Bone marrow (tissue), 2 donors: ENCODE data around the gene SAMD11.
A peak's percentile ranks its signal among the peaks of the same experiment; 100 is the strongest.
"Not testable (repeated sequence)": the region's sequence is repeated elsewhere in the genome, so short reads cannot be mapped to it uniquely, and the experiment has no call there.

ENCODE experiments used
- DNase-seq, 2 donors: peaks; one replicate each; lab custom pipeline; 2025; lab: John Stamatoyannopoulos, UW

Gene SAMD11

DNA sequence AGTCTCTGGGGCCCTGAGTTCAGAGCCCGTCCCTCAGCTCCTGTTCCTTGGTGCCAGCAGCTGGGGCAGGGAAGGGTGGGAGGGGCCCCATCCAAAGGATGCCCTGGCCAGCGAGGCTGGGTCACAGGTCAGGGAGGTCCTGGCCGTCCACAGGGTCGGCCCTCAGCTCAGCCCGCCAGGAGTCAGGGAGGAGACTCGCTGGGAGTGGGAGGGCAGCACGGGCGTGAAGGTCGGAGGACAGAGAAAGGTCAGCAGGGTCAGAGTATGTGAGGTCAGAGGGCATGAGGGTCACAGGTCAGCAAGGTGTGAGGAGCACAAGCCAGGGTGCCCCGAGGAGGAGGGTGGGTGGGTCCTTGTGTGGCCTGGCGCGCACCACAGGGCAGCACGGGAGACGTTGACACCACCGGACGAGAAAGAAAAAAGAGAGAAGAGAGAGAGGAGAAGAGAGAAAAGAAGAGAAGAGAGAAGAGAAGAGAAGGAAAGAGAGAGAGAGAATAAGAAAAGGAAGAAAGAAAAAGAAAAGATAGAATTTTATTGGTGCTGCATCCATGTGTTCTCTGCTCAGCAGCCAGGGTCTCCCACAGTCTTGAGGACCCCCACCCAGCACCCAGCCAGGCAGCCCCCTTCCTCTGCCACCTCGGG is 51.1 kb downstream of the SAMD11 start:
- DNase-seq, result no peak

DNA sequence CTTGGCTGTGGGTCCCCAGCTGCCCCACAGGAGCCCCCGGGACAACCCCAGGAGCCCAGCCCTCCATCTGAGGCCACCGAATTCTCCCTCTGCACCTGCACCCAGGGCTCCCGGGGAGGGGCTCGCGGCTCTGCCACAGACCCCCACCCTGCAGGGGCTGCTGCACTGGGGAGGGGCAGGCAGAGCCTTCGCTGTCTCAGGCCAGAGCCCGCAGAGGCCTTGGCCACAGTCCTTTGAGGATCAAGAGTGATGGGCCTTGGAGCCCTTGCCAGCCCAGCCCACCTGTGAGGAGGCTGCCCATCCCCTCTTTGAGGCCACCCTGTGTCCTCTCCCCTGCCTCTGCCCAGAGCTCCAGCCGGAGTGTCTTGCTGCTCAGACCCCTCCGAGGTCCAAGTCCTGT is 51.6 kb downstream of the SAMD11 start:
- no peak for DNase-seq

DNA sequence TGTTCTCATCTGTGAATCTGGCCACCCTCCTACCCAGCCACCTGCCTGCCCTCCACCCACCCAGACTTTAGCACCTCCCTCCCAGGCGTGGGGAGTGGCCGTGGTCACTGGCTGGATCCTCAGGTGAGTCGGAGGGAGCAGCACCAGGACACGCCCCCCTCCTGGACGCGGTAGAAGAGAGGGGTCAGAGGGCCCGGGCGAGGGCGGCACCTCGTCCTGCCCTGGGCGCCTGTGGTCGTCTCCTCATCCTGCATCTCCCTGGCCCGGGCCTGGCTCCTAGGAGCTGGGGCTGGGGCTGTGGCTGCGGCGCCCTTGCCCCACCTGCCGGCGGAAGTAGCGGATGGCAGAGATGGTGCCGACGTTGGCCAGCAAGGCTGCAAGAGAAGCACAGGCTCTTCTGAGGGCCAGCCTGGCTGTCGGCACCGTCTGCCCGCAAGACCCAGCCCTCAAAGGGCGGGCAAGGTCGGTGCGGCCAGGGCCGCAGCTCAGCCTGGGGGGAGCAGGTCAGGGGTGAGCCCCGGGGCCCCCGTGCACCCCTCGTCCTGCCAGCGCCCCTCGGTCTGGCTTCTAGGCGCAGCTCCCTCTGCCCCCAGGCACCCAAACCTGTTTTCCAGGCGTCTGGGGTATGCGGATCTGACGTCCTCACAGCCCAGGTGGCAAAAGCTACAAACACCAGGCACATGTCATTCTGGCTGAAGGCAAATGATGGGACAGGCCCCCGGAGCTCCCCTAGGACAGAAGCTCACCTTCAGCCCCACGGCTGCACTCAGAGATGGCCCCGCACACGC is 52.4 kb downstream of the SAMD11 start:
- peak; percentile 10 to 45 for DNase-seq

DNA sequence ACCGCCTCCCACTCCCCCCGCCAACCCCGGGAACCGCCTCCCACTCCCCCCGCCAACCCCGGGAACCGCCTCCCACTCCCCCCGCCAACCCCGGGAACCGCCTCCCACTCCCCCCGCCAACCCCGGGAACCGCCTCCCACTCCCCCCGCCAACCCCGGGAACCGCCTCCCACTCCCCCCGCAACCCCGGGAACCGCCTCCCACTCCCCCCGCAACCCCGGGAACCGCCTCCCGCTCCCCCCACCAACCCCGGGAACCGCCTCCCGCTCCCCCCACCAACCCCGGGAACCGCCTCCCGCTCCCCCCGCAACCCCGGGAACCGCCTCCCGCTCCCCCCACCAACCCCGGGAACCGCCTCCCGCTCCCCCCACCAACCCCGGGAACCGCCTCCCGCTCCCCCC is 53.1 kb downstream of the SAMD11 start:
- DNase-seq, result not testable (repeated sequence)

DNA sequence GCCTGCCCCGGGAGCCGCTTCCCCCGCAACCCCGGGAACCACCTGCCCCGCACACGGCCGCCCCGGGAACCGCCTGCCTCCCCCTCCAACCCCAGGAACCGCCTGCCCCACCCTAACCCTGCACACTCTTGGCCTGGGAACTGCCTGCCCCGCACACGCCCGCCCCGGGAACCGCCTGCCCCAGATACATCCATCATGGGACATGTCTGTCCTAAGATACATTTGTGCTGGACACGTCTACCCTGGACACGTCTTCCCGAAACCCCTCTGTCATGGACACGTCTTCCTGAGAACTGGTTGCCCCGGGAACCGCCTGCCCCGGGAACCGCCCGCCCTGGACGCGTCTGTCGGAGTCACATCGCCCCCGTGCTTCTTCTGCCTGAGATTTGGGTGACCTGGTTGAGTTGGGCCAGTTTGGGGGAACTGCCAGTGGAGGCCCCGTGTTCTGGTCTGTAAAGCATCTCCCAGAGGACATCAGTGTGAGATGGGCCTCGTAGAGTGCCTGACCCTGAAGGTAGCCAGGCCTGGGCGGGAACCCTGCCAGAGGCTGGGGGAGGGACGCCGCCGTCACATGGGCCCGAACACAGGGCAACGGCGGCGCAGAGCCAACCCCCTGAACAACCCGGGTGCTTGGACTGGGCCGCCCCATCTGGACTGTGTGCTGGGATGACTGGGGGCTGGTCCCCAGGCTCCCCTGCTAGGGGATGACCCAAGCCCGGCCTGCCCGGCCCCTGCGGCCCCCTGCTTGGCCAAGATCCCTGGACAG is 54.5 kb downstream of the SAMD11 start:
- DNase-seq, result no peak

DNA sequence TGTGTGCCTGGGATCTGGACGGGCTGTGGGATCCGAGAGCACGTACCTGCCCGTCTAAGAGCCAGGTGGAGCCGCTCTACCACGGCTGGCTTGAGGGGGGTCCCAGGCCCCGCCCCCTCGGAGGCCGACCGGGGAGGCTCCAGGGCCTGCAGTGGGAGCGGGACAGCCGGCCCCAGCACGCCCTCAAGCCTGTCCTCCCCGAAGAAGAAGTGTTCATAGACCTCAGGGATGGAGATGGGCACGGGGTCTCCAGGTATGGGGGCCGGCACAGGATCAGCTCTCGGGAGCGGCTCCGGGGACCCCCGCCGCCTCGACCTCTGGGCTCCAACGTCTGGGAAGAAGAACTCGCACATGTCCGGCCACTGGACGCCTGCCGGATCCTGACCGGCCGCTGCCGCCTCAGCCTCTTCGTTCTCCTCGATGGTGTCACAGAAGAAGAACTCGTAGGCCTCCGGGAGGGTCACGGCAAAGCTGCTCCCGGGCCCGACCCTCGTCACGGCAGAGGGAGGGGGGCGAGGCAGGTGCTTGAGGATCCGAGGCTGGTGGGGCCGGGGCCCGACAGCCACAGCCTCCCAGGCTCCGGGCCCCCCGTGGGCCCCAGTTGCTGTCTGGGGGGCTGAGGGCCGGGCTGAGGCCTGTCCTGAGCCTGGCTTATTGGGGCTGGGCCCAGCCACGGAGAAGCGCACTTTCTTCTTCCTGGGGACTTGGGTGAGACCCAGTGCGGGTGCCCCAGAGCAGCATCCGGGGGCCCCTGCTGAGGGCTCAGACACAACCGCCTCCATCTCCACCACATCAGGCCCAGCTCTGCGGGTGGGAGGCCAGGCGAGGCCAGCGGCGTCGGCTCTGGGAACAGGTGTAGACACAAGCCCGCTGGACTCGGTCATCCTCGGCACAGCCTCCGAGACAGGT is 55.4 kb downstream of the SAMD11 start:
- DNase-seq, result no peak

DNA sequence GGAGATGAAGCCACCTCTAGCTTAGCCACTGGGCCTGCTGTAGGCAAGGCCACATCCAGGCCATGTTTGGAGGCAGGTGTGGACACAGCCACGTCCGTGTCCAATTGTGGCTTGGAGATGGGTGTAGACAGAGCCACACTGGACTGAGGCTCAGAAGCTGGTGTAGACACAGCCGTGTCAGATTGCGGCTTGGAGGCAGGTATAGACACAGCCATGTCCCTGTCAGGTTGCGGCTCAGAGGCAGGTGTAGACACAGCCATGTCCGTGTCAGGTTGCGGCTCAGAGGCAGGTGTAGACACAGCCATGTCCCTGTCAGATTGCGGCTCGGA is 56.0 kb downstream of the SAMD11 start:
- DNase-seq, result no peak

DNA sequence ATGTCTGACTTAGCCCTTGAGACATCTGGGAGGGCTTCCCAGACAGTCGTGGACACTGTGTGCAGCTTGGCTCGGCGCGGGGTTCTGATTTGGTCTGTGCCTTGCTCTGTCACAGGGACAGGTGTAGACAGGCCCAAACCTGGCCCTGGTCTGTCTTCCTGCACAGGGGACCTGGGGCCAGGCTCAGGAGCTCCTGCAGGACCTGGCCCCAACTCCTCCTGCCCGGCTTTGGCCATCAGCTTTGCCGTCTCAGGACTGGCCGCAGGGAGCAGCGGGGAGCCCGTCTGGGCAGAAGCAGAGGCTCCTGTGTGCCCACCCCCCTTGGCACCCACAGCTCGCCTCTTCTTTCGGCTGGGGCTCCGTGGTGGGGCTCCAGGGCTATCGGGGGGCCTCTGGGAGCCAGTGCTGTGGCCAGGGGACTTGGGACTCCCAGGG is 56.4 kb downstream of the SAMD11 start:
- no peak for DNase-seq

DNA sequence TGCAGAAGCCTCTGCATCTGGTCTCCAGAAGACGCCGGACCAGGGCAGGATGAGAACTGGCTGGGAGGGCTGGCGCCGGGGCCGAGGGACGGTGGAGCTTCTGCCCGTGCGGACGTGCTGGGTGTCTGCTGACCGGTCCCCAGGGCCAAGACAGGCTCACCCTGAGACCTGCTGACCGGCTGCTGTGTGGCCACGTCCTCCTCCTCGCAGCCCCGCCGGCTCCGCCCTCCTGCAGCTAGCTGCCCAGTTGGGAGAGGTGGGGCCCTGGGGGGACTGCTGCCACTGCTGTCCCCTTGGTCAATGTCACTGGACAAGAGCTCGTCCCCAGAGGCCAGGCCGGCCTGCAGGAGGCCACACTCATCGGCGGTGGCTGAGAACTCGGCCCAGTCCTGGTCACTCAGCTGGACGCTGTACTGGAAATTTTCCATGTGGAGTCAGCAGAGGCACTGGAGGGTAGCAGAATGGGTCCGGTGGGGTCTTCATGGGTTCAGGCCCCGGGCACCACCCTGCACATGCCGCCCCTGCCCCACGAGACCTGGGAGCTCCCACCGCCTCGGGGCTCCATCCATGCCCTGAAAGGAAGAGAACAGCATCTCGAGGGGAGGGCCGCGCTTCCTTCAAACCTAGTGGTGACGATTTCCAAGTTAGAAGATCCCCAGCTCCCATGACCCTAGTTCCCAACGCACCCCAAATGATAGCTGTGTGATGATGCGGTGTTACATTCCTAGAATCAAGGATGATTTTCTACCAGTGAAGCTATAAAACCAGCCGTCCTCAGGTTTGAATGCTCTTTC is 57.1 kb downstream of the SAMD11 start:
- no peak for DNase-seq

DNA sequence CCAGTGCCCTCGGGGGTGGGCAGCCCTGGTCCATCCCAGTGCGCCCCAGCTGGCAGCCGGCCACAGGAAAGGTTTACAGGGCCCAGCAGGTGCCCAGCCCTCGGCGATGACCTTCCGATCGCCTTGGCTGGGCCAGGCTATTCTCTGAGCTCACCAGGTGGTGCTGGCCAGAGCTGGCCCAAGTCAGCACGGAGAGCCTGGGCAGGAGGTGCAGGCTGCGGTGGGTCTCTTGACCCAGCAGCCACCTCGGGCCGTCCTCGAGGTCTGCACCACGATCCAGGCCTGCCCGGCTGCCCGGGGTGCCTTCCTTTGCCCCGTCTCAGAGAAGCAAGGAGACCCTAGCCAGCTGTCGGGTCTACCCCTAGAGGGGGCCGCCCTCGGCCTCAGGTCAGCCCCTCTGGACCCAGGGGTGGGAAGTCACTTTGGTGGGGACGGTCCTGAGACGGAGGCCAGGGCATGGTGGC is 57.8 kb downstream of the SAMD11 start:
- DNase-seq, result no peak

DNA sequence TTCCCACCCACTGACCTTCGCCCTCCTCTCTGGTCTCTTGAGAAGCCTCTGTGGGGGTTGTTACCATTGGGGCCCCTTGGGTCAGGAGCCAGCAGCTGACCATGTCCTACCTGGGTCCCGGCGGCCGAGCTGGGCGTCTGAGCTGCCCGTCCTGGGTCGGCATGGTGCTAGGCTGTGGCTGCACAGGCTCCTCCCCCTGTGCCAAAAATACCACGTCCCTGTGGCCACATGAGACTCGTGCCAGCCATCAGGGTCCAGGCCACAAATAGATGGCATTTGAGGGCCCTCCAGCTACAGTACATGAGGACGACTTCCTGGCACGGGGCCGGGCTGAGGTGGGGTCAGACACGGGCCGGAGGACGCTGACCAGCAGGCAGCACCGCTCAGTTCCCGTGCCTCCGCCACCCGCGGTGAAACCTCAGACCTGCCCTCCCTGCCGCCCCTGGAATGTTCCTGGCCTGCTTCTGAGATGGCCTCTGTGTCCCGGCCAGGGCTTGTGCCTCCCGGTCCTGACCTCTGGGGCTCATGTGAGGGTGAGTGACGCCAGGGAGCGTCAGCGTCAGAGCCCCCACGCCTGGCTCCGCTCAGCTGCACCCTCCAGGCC is 58.3 kb downstream of the SAMD11 start, which contains the start of gene PERM1:
PERM1 (minus strand) TSS at position 139 of the 604 bp plus-strand sequence. CDS start 1,064 bp downstream, outside the sequence.
- DNase-seq, result no peak

DNA sequence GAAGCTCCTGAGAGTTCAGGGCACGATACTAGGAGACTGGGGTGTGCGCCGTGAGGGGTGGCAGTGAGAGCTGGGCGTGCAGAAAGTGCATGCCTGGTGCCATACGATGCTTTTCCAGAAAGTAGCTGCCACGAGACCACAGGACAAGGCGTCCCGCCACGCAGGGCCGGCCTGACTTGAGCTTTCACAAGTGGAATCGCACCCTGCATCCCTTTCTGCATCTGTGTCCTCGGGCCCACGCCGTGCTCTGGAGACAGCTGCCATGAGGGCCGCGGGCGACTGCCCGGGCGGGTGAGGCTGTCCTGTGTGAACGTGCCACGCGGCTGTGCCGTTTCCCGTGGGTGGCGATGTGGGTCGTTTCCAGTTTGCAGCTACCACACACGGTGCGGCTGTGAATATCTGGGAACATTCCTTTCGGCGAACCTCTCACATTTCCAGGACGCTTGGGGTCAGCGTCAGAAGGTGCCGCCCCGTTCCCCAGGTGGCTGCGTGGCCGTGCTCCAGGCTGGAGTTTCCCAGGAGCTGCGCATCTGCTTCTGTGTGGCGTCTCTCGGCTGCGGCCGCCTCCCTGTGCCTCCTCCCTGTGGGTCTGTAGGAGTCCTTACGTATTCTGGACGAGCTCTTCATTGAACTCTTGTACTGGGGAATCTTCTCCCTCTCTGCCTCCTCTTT is 59.2 kb downstream of the SAMD11 start:
- DNase-seq, result no peak

DNA sequence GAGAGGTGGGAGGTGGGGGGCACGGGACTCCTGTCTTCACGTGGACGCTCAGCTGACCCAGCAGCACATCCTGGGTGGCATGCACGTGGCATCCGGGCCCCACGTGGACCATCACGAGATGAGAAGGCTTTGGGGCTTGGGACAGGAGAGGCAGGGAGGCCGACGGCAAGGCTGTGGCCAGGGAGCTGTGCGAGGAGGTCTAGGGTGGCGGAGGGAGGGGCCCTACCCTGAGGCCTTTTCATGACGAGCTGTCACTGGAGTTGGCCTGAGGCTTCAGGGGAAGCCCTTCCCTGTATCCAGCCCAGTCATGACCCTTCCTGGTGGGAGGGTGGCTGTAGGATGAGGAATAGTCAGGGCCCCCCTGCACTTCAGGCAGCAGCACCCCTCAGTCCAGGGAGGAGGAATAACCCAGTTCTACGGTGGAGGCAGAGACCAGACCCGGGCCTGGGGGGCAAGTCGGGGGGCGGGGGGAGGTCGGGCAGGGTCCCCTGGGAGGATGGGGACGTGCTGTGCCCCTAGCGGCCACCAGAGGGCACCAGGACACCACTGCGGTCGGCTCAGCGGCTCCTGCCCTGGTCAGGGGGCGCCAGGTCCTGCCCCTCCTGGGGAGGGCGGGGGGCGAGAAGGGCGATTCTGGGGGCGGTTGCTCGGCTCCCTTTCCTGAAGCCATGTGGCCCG is 60.2 kb downstream of the SAMD11 start:
- DNase-seq, result peak in 1 of 2 donors; percentile 27

DNA sequence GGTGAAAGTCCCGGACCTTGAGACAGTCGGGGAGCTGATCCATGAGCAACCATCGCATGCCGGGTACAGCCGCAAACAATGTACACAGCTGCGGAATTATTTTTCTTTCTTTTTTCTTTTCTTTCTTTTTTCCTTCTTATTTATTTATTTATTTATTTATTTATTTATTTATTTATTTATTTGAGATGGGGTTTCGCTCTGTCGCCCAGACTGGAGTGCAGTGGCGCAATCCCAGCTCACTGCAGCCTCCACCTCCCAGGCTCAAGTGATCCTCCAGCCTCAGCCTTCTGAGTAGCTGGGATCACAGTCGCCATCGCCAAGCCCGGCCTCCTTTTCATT is 60.7 kb downstream of the SAMD11 start:
- DNase-seq, result no peak

DNA sequence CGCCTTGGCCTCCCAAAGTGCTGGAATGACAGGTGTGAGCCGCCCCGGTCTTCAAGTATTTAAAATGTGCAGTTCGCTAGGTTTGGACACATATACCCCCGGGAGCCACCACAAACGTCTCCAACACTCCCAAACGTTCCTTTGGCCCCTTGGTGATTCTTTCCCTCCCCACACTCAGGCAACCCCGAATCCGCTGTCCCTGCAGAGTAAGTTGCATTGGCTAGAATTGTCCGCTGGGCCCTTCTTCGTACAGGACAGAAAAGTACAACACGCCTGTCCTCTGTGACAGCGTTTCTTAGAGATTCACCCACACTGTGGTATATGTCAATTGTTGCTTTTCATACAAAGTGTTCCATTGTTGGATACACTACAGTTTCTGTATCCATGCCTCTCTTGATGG is 61.4 kb downstream of the SAMD11 start:
- no peak for DNase-seq

DNA sequence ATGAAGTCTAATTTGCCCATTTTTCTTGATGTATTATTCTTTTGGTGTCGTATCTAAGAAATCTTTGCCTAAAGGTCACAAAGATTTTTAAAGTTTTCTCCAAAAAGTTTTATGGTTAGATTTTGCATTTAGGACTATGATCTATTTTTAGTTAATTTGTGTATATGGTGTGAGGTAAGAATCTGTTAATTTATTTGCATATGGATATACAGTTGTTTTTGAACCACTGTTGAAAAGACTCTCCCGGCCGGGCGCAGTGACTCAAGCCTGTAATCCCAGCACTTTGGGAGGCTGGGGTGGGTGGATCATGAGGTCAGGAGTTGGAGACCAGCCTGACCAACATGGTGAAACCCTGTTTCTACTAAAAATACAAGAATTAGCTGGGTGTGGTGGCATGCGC is 64.3 kb downstream of the SAMD11 start:
- not testable (repeated sequence) for DNase-seq

DNA sequence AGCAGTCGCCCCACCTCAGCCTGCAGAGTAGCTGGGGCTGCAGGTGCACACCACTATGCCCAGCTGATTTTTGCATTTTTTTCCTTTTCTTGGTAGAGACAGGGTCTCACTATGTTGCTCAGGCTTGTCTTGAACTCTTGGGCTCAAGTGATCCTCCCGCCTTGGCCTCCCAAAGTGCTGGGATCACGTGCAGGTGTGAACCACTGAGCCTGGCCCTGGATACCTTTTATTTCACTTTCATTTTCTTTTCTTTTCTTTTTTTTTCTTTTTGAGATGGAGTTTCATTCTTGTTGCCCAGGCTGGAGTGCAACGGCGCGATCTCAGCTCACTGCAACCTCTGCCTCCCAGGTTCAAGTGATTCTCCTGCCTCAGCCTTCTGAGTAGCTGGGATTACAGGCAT is 67.6 kb downstream of the SAMD11 start:
- not testable (repeated sequence) for DNase-seq

DNA sequence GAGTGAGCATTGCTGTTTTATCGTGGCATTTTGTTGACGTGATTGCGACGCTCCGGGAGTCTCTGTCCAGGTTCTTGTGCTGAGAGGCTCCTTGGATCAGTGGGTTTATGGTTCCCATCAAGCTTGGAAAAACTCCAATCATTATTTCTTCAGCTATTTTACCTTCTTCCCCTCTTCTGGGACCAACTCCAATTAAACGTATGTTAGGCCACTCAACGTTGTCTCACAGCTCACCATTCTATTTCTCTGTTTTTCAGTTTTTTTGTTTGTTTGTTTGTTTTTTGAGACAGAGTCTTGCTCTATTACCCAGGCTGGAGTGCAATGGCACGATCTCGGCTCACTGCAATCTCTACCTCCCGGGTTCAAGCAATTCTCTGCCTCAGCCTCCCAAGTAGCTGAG is 68.2 kb downstream of the SAMD11 start:
- no peak for DNase-seq

DNA sequence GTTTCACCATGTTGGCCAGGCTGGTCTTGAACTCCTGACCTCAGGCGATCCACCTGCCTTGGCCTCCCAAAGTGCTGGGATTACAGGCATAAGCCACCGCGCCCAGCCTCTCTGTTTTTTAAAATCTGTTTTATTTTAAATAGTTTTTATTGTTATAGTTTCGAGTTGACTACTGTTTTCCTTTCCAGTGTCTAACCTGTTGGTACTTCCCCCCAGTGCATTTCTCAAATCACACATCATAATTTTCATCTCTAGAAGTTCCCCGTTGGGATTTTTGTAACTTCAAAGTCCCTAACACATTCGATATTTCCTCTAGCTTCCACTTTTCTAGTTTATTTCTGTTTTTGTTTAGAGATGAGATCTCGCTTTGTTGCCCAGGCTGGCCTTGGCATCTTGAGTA is 68.6 kb downstream of the SAMD11 start:
- DNase-seq, result no peak
